Epithelial cell of proximal tubule (primary cell): Measurements from ENCODE around the gene C5orf63. TPM values are rescaled to one million over a fixed set of nuclear protein-coding genes. Genes with fewer than 3 reads are reported as not detected.
A peak's percentile ranks its signal among the peaks of the same experiment; 100 is the strongest.

Experiments used
- DNase-seq: peaks from one replicate; pipeline ENCODE4 v3.0.0-alpha.2; 2011; ENCODE audit warnings: low read depth
- H3K4me3 ChIP-seq: 2 replicates; pipeline ENCODE4 v1.5.1; 2011; ENCODE audit warnings: low read depth, mild to moderate bottlenecking, low read length
- total RNA-seq: library from RNA; depleted of rRNA; stranded (reverse); fragments of >200 nt; gene quantifications from 2 replicates; pipeline ENCODE4 v1.2.3, GENCODE V29; 2015
- TF ChIP-seq, protein P1 (sequence below): conservative IDR thresholded peaks from 2 replicates; pipeline ENCODE4 v1.5.1; 2012; ENCODE audit warnings: low read depth, mild to moderate bottlenecking, low read length

Gene C5orf63
- total RNA-seq, 1 donor from 2014 or later = 4.6 TPM

DNA sequence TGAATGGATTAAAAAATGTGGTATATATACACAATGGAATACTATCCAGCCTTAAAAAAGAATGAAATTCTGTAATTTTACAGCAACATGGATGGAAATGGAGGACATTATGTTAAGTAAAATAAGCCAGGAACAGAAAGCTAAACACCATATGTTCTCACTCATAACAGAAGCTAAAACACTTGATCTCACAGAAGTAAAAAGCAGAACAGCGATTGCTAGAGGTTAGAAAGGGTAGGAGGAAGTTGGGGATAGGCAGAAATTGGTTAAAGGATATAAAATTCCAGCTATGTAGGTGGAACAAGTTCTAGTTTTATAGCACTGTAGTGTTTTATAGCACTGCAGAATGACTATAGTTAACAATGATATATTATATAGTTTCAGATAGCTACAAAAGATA is 58.7 kb downstream of the C5orf63 start:
- no peak overlapping the region for H3K4me3 ChIP-seq
- TF ChIP-seq, protein P1, sequence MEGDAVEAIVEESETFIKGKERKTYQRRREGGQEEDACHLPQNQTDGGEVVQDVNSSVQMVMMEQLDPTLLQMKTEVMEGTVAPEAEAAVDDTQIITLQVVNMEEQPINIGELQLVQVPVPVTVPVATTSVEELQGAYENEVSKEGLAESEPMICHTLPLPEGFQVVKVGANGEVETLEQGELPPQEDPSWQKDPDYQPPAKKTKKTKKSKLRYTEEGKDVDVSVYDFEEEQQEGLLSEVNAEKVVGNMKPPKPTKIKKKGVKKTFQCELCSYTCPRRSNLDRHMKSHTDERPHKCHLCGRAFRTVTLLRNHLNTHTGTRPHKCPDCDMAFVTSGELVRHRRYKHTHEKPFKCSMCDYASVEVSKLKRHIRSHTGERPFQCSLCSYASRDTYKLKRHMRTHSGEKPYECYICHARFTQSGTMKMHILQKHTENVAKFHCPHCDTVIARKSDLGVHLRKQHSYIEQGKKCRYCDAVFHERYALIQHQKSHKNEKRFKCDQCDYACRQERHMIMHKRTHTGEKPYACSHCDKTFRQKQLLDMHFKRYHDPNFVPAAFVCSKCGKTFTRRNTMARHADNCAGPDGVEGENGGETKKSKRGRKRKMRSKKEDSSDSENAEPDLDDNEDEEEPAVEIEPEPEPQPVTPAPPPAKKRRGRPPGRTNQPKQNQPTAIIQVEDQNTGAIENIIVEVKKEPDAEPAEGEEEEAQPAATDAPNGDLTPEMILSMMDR = no peak
- no peak for DNase-seq

DNA sequence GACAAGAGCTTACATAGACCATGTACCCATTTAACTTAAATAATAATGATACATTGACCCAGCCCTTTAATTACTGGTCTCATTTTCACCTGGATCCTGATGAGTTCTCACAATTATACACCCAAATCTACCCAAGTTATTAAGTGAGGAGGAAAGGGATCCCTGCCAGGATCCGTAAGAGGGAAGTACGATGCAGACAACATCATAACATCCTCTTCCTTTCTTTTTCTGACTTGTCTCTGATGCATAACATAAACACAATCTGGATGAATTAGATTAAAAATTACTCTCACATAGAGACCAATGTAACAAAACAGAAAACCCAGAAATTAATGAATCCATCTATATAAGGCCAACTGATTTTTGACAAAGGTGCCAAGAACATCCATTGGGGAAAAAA is 59.9 kb downstream of the C5orf63 start:
- H3K4me3 ChIP-seq = no peak overlapping the region
- DNase-seq = no peak
- TF ChIP-seq, protein P1 = no peak

DNA sequence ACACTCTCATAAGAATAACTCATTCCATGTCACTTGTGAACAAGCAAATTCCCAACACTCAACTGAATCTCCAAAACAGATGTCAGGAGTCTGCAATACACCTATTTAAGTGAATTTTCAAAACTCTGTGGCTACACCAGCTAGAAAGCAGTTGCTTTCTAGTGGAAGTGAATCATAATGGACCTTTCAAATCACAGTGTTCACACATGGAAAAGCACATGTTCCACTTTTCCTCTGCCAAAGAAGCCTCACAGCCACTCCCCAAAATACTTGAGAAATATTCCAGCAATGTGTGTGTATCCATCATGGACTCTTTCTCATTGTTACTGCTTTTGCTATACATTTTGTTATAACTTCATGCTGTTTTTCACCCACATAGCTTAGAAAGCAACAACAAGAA is 60.4 kb downstream of the C5orf63 start:
- H3K4me3 ChIP-seq = no peak overlapping the region
- TF ChIP-seq, protein P1 = no peak
- no peak for DNase-seq

DNA sequence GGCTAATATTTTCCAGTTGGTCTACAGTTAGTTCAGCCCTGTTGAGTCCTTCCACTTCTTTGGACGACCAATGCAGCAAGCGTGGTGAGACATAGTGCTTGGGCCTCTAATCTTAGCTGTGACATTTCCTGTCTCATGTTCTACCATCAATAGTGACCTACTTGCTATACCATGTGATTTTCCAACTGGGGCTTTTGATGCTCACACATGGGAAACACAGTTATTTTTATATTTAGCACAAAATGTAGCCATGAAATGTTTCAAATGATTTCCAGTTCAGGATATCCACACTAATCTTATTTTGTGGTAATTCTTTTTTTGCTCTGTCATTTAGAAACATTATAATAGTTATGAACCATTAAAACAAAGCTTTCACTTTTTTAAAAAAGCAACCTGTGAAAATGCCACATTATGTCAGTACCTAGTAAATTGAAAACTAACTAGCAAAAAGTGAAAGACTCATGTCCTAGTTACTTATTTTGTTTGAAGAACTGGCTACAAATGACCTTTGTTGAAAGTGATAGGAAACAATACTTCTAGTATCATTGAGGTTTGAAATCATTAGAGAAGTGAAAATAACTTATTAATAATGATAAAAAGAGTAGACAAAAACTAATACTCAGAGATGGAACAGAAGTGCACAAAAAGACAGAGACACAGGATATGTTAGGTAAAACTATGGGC is 61.2 kb downstream of the C5orf63 start:
- DNase-seq = no peak
- TF ChIP-seq, protein P1 = no peak
- H3K4me3 ChIP-seq = no peak overlapping the region

DNA sequence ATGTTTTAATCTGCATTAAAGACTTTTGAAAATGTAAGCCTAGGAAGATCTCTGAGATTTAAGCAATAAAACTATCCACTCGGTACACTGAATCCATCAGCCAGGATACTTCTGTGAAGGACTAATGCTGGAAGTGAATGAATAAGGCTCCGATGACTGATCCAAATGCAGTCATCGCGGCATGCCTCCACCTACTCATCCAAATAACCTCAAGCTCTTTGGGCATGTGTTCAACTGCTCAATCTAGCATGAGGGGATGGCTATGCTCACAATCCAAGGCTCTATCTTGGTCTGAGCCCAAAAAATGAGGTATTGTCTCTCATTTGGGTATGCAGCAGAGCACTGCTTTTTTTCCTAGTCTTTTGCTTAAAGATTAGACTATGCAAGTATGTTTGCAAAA is 62.1 kb downstream of the C5orf63 start:
- H3K4me3 ChIP-seq = no peak overlapping the region
- DNase-seq = peak; percentile 29
- TF ChIP-seq, protein P1 = no peak

DNA sequence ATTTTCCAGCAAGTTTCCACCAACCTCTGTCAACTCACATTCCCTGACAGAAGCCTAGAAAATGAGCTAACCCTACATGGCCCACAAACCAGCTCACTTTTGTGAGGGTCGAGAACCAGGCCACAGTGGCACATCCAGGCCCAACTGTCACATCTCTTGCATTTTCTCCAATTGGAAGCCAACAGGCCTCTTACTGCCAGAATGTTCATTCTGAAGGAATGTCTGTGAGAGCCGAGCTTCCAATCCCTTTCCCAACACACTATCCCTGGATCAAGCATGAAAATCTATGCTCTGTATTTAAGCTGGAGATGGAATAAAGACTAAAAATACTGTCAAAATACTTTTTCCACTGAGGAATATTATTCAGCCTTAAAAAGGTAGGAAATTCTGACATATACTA is 62.9 kb downstream of the C5orf63 start:
- DNase-seq = no peak
- TF ChIP-seq, protein P1 = no peak
- H3K4me3 ChIP-seq = no peak overlapping the region

DNA sequence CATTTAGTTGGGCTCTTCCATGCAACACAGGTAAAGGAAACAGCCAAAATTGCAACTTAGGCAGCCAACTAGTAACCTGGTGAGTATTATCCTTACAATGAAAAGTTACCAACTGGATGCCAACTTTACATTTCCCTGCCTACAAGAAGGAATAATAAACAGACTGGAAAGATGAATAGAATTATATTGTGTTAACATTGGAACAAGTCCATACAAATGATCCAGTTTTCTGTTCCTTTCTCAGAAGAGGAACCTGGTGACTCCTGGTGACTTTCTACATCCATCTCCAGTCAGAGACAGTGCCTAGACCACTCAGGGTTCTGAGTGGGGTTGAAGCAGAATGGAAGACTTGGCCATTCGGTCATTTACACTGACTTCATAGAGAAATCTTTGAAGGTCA is 63.5 kb downstream of the C5orf63 start:
- TF ChIP-seq, protein P1 = no peak
- H3K4me3 ChIP-seq = no peak overlapping the region
- DNase-seq = no peak
